HG03159 (cell line): ENCODE results near the gene SMAP2.

Source experiments
- ATAC-seq: cut with Tn5 transposase; IDR thresholded peaks from one replicate; pipeline ENCODE4 v1.9.1; 2021; ENCODE audit warnings: mild to moderate bottlenecking, moderate library complexity; ENCODE audit not compliant: unreplicated experiment

SMAP2 gene

GRCh38 chr1:40389871-40390560 lies 16.5 kb downstream of the SMAP2 start:
- no peak for ATAC-seq

- ATAC-seq = no peak
Measured at GRCh38 chr1:40390857-40391256, 17.3 kb downstream of the SMAP2 start.

GRCh38 chr1:40391688-40392145 lies 18.2 kb downstream of the SMAP2 start:
- peak; percentile 48 for ATAC-seq

- no peak for ATAC-seq
Measured at GRCh38 chr1:40392221-40392620, 18.7 kb downstream of the SMAP2 start.

GRCh38 chr1:40393173-40393572 lies 19.6 kb downstream of the SMAP2 start:
- ATAC-seq = no peak

GRCh38 chr1:40394491-40395172 lies 21.1 kb downstream of the SMAP2 start:
- ATAC-seq = no peak

- ATAC-seq = no peak
Measured at GRCh38 chr1:40395190-40396175, 22.0 kb downstream of the SMAP2 start.

- ATAC-seq = no peak
Measured at GRCh38 chr1:40396420-40396819, 22.9 kb downstream of the SMAP2 start.

GRCh38 chr1:40397258-40397657 lies 23.7 kb downstream of the SMAP2 start:
- ATAC-seq = no peak

GRCh38 chr1:40399984-40400704 lies 26.6 kb downstream of the SMAP2 start:
- no peak for ATAC-seq

GRCh38 chr1:40401473-40402201 lies 28.1 kb downstream of the SMAP2 start:
- no peak for ATAC-seq

GRCh38 chr1:40404670-40405462 lies 31.3 kb downstream of the SMAP2 start:
- ATAC-seq = no peak

GRCh38 chr1:40405812-40406211 lies 32.3 kb downstream of the SMAP2 start:
- ATAC-seq = no peak

- no peak for ATAC-seq
Measured at GRCh38 chr1:40407453-40407852, 33.9 kb downstream of the SMAP2 start.

GRCh38 chr1:40409467-40409866 lies 35.9 kb downstream of the SMAP2 start:
- ATAC-seq = no peak

GRCh38 chr1:40411294-40411693 lies 37.8 kb downstream of the SMAP2 start:
- no peak for ATAC-seq

GRCh38 chr1:40411843-40412242 lies 38.3 kb downstream of the SMAP2 start:
- no peak for ATAC-seq

GRCh38 chr1:40413527-40414252 lies 40.2 kb downstream of the SMAP2 start:
- ATAC-seq = no peak

GRCh38 chr1:40414331-40414730 lies 40.8 kb downstream of the SMAP2 start:
- no peak for ATAC-seq
